Cardiac septum (tissue), 1 donor: ENCODE results near the gene LZTR1. TPM values are rescaled to one million over a fixed set of nuclear protein-coding genes. Genes with fewer than 3 reads are reported as not detected.
"Not testable (repeated sequence)": the region's sequence is repeated elsewhere in the genome, so short reads cannot be mapped to it uniquely, and the experiment has no call there.

Experiments used
- DNase-seq: peaks from one replicate; pipeline ENCODE4 v3.0.0-alpha.2; 2020; ENCODE audit warnings: low spot score
- intact Hi-C: fragments of 100-400 bp; cut with DNase I; formaldehyde crosslinking; loops from one replicate; pipeline ENCODE4 v1.14.0; 2022
- total RNA-seq: library from RNA; stranded (reverse); fragmentation: NEBNext Ultra II Directional; extraction: Animal tissue kit (Norgen Biotek cat#: 25700); gene quantifications from one replicate; pipeline ENCODE4 v1.2.1, GENCODE V29; 2021
- donor health status: DM: no; HTN: no; CAD: no.

The LZTR1 gene
- total RNA-seq, 1 donor from 2014 or later, result 33.0 TPM

DNA sequence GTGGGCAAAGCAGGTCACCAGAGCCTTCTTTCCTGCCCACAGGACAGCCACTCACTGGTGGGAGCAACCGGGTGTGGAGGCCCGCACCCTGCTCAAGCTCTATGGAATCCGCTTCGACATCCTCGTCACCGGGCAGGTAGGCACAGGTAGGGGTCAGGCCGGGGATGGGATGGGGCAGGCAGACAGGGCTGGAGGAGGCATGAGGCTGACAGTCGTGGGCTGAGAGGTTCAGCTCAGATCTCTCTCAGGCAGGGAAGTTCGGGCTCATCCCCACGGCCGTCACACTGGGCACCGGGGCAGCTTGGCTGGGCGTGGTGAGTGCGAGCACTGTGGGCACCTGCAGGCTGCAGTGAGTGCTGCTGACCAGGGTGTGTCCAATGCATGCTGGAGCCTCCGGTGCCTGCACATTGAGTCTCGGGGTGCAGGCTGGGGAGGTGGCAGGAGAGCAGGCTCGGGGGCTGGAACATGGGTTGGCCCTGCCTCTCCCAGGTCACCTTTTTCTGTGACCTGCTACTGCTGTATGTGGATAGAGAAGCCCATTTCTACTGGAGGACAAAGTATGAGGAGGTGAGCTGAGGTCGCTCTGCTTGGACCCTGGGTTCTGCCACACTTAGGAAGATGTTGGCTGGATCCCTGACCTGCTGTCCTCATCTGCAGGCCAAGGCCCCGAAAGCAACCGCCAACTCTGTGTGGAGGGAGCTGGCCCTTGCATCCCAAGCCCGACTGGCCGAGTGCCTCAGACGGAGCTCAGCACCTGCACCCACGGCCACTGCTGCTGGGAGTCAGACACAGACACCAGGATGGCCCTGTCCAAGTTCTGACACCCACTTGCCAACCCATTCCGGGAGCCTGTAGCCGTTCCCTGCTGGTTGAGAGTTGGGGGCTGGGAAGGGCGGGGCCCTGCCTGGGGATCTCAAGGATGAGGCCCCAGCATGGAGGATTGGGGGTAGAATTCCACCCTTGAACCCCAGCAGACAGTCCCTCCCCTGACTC is 44.0 kb downstream of the LZTR1 start:
- intact Hi-C loops, result loop anchor here (10.0 kb wide), 1 partner anchor 79 kb away; no protein-coding TSS in a partner anchor
- DNase-seq, result no peak

DNA sequence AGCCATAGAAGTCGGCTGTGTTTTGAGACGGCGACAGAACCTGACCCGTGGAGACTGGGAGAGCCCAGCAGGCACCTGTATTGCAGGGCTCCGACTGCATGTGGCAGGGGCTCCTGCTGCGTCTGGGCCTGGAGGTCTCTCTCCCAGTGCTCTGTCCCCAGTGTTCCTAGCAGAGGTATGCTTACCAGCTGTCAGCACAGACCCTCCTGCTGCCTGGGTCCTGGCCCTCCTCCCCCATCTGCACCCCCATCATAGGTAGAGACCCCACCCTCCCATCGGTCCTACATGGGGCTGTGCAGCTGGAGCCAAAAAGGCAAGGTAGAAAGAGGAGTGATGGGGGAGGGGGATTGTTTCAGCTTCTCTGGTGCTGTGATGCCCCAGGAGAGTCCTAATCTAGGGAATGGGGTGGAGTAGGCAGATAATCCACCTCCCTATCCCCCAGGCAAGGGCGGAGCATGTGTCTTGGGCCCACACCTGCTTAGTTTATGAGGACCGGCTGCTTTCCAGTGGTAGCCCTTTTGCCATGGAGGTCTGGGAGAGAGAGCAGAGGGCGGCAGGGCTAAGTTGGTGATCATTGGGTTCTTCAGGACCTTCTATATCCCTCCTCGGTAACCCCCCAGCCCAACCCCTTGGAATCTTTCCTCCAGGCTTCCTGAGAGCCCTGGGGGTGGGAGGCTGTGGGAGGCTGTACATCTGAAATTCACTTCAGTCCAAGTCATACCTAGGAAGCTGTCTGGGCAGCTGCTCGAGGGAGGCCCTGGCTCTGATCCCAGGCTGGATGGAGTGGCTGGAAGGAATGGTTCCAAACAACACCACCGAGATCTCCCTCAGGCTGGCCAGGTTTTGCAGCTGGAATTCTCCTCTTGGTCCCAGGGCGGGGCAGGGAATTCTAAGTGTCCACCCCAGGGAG is 44.9 kb downstream of the LZTR1 start:
- no peak for DNase-seq
- intact Hi-C loops, result loop anchor here (10.0 kb wide), 1 partner anchor 78 kb away; no protein-coding TSS in a partner anchor

DNA sequence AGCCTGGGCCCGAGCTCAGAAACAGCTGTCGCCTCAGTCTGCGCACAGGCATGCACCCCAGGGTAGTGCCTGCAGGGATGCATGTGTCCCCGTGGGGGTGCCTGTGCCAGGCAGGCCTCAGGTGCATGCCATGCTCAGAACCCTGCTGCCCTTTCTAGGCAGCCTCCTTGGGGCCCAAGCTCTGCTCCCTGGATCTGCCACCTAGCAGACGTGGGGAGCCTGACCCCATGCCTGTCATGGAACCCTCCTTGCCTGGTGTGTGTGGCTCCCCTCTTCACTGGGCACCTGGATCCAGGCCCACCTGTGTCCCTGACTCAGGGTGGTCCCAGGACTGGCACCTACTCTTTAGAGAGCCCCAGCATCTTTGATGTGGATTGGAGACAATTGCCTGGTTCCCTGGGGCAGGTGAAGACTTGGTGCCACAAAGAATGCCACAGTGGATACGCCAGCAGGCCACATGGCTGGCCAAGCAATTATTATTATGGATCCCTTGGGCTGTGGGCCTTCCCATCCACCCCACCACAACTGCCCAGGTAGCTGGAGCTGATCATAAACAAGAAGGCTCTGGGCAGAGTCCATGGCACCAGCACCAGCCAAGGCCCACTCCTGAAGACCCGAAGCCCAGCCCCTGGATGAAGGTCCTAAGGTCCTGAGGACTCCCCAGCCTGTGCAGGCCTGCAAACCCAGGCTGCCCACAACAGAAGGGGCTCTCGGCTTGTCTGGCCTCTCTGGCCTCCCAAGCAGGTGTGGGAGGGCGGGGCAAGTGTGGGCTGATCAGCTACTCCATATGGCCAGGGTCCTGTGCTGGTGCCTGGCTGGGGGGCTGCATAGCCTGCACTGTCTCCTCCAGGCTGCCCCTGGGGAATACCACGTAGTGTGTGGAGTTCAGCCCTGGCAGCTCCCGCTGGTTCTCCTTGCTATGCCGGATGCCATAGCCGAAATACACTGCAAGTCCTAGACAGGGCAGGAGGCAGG is 46.5 kb downstream of the LZTR1 start:
- no peak for DNase-seq
- intact Hi-C loops, result loop anchor here (10.0 kb wide), 1 partner anchor 76 kb away; no protein-coding TSS in a partner anchor

DNA sequence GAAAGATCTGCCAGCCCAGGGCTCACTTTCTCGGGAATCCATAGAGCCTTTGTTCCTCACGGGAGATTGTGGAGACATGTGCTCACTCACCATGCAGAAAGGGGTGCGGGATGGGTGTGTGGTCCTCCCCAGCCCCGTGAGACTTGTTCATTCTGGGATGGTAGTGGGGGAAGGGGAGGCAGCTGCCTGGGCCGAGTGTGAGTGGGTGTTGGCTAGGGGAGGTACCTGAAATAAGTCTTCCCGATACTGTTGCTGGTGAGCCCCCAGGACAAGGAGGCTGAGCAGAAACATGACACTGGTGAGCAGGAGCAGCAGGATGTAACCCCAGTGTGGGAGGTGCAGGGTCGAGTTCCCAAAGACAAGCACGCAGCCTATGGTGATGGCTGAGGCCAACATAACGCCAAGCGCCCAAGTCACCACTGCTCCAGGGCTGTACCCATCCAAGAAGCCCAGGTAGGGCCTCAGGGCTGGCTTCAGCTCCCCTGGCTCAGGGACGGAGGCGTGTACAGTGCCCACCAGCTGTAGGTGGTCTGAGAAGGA is 47.5 kb downstream of the LZTR1 start:
- intact Hi-C loops, result loop anchor here (10.0 kb wide), 1 partner anchor 75 kb away; no protein-coding TSS in a partner anchor
- no peak for DNase-seq

DNA sequence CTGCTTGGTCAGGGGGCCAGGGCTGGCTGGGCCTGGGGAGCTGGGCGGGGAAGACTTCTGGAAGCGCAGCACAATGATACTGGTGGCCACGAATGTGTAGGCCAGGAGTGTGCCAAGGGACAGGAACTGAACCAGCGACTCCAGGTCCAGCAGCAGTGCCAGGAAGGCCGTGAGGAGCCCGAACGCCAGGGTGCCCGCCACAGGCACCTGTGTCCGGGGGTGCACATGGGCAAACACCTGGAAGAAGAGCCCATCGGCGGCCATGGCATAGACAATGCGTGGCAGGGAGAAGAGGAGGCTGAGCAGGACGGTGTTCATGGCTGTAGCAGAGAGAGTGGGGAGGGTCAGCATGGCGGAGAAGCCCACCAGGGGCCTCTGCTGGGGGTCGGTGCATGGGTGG is 47.9 kb downstream of the LZTR1 start:
- intact Hi-C loops, result no loop called here
- no peak for DNase-seq

DNA sequence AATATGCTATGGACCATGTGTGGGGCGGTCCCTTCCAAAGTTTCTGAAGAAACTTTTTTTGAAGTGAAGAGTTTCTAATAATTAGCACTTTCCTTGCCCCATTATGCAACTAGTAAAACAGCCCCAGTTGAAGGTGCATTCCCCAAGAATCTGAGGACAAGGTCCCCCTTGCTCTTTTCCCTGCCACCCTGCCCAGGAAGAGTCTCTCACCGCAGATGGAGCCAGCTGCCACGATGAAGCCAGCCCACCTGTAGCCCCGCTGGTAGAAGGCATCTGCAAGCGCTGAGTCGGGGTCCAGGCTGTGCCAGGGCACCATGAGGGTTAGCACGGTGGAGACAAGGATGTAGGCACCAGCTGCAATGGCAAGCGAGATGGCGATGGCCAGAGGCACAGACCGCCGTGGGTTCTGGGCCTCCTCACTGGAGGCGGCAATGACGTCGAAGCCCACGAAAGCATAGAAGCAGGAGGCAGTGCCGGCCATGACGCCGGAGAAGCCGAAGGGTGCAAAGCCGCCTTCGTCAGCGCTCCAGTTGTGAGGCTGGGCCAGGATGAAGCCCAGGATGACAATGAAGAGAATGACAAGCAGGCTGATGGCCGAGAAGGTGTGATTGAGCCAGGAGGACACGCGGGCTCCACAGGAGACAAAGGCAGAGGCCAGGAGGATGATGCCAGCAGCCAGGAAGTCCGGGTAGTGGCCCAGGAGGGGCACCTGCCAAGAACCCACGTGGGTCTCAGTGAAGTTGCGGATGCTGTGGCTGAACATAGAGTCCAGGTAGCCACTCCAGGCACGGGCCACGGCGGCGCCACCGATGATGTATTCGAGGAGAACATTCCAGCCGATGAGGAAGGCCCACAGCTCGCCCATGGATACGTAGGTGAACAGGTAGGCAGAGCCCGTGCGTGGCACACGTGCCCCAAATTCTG is 48.8 kb downstream of the LZTR1 start:
- intact Hi-C loops, result no loop called here
- DNase-seq, result no peak

DNA sequence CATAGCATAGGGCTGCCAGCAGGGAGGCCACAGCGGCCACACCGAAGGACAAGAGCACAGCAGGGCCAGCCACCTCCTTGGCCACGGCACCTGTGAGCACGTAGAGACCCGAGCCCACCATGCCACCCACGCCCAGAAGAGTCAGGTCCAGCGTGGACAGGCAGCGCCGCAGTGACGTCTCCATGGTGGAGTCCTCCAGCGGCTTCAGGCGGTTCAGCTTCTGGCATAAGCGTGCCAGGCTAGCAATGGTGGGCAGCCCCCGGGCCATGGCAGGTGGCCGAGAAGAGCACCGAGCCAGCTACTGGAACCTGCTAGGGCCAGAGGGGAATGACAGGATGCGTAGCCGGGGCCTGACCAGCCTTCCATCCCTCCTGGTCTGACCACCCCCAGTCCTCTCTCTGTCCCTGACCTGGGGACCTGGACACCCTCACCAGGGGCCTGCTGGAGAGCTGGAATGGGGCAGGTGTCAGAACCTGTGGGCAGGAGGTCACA is 49.5 kb downstream of the LZTR1 start:
- intact Hi-C loops, result no loop called here
- DNase-seq, result no peak

DNA sequence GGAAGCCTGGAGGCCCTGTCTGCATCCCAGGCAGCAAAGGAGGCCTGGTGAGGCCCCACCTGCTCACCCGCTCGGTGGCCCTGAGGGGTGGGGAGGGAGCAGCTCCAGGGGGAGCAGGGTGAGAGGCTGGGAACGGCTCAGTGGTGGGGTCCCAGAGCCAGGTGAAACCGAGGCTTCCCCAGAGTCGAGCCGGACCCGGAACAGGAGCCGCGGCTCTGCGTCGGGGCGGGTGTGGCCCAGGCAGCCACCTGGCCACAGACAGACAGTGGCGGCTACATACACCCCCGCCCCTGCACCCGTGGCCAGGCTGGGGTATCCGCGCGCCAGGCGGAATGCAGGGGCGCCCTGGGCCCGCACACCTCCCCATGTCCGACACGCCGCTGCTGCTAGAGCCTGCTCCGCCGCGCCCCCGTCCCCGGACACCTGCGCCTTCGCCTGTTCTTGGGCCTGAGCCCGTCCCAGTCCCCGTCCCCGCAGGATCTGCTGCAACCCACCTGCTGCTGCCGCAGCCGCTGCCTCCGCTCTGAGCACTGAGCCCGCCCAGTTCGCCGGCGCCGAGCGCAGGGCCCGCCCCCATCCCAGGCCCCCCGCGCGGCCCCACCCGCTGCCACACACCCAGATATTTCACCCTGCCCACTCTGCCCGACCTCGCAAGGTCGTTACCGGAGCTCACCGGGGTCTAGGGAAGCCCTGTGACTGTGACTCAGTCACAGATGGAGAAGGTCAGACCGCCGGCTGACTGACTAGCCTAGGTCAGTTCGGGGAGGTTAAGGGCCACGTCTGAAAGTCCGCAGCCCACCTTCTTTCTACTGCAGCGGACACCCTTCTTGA is 50.2 kb downstream of the LZTR1 start, which contains the start of gene SLC7A4:
Gene SLC7A4 (minus strand): TSS at position 525 of the 831 bp plus-strand sequence. CDS start 749 bp downstream, outside the sequence.
- intact Hi-C loops, result no loop called here
- DNase-seq, result no peak

DNA sequence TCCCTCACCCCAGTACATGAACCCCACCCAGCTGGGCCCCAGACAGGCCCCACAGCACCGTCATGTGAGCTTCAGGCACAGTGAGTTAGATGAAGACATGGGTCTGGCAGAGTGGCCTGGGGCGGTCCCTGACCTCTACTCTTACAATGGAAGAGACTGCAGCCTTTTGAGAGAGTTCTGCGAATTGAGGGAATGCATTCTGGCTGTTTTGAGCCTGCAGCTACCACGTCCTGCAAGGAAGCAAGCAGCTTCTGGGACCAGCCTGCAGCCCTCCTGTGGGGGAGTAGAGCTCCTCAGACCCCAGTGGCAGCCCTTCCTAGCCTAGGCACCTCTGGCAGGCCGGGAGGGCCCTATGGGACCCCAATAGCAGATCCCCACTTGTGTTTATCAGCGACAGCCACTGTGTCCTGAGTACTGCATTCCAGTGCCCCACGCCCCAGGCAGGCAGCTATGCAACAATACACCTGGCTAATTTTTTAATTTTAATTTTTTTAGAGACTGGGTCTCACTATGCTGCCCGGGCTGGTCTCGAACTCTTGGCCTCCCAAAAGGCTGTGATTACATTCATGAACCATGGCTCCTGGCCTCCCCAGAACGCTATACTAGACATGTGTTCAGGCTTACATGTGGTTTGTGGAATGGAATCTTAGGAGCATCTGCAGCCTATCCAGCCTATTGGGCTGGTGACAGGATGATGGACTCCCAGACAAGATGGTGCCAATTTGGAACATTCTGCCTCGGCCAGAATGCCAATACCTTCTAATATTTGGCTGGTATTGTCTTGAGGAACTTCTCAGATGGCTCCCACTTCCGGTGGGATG is 51.0 kb downstream of the LZTR1 start:
- DNase-seq, result no peak
- intact Hi-C loops, result no loop called here

DNA sequence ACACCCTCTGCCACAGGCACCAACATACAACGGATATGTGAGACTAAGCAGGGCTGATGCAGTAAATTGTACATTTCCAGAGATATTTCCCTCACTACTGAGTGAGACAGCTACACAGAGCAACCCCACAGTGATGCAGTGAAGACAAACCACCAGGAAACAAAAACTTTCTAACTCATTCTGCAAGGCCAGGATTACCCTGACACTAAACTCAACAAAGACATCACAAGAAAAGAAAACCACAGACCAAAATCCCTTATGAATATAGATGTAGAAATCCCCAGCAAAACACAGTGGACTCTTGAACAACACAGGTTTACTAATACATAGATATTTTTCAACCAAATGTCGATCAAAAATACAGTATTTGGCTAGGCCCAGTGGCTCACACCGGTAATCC is 51.8 kb downstream of the LZTR1 start:
- no peak for DNase-seq
- intact Hi-C loops, result no loop called here

DNA sequence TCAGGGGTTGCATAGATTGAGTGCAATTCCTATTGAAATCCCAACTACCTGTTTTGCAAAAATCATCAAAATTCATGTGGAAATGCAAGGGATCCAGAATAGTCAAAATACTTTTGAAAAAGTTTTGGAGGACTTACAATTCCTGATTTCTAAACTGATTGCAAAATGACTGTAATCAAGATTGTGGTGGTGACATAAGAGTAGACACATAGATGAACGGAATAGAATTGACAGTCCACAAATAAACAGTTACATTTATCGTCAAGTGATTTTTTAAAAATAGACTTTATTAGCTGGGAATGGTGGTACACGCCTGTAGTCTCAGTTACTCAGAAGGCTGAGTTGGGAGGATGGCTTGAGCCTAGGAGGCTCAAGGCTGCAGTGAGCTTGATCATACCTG is 52.9 kb downstream of the LZTR1 start:
- intact Hi-C loops, result no loop called here
- no peak for DNase-seq

DNA sequence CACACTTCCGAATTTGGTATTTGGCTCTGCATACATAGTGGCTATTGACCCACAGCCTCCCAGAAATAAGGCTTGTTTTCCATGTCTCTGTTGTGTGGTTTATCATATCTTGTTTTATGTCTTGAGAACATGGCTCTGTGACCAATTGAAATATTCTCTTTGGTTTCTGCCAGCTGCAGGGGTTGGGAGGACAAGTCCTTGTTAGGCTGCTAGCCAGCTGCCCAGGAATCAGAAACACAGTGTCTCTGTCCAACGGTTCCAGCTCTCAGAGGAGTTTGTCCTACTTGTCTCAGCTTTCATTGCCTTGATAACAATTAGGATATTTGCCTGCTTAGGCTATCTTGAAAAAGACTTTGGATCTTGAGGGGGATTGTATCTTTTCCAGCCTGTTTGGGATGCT is 56.3 kb downstream of the LZTR1 start:
- intact Hi-C loops, result no loop called here
- no peak for DNase-seq

DNA sequence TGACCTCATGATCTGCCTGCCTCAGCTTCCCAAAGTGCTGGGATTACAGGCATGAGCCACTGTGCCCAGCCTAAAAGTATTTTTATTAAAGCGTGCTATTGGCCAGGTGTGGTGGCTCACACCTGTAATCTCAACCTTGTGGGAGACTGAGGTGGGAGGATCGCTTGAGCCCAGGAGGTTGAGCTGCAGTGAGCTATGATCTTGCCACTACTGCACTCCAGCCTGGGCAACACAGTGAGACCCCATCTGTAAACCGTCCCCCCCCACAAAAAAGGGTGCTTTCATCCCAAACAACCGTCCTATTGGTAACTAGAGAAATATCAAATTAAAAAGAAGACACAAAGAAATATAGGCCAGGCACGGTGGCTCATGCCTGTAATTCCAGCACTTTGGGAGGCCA is 57.1 kb downstream of the LZTR1 start:
- intact Hi-C loops, DNase-seq: not testable (repeated sequence)

DNA sequence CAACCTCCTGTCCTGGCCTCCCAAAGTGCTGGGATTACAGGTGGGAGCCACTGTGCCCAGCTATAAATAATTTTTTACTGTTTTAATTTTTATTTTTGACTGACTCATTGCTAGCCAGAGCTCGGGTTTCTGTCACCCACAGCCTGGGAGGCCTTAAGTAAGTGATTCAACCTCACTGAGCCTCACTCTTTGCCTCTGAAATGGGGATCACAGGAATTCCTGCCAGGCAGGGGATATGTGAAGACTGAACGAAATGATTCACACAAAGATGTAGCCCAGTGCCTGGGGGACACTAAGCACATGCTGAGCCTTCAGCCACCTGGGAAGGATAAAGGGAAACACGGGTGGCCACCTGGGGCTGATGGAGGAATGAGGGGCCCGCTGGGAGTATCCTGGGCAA is 59.8 kb downstream of the LZTR1 start:
- intact Hi-C loops, result no loop called here
- DNase-seq, result no peak

DNA sequence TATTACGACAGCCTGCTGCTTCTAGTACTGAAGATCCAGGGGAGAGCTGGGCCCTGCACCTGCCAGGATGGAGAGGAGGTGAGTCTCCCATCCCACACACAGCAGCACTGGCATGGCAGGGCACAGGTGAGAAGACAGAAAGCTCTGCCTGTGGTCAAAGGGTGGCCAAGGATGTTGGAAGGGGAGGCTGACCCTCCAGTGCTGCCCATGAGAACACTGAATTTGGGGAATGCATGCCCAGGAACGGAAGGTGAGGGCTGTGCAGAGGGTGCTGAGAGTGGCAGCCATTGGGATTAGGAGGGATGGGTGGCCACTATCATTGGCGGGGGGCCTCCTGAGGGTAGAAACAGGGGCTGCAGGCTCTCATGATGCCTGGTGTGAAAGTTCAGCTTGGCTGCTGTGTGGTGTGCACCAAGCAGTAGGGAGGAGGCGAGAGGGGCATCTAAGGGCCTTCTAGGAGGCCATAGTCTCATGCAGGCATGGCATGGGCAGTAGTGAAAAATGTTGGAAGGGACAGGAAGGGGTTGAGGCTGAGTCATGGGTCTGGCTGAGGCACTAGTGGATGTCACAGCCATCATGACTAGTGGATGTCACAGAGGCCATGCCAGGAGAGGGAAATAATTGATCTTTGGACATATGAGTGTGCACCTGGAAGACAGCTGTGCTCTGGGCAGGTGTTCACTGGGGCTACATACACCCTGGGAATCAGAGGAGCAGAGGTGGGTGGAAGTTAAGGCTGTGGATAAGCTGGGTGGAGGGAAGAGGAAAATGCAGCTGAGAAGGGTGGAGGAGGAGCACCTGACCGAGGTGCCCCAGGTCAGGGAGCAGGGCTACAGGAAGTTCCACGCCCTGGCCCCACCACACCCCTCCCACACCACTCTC is 61.1 kb downstream of the LZTR1 start:
- DNase-seq, result no peak

More for the DNA sequence above, 61.1 kb downstream of the LZTR1 start:
- intact Hi-C loops, result no loop called here
